H1 (cell line): Measurements from ENCODE around the gene ALLC.

Source experiments
- BACH1 ChIP-seq: IDR thresholded peaks from 2 replicates; pipeline ENCODE4 v1.6.1; 2012; ENCODE audit warnings: low read length, improper control_type of control experiment
- HDAC2 ChIP-seq, 2 experiments: fragments of 300-600 bp in 1 of 2; sonication (generic) in 1 of 2; IDR thresholded peaks; 2 replicates each; pipeline ENCODE4 v1.6.1; 2011 to 2012; ENCODE audit warnings: low read depth in 2 of 2, low read length in 2 of 2, mild to moderate bottlenecking in 2 of 2, moderate library complexity in 2 of 2, borderline replicate concordance in 1 of 2, inconsistent platforms in 1 of 2
- JUN ChIP-seq: IDR thresholded peaks from 2 replicates; pipeline ENCODE4 v1.6.1; 2011; ENCODE audit warnings: low read depth, mild to moderate bottlenecking, improper control_type of control experiment, low read length
- JUND ChIP-seq: IDR thresholded peaks from 2 replicates; pipeline ENCODE4 v1.6.1; 2011; ENCODE audit warnings: mild to moderate bottlenecking, improper control_type of control experiment, low read length
- ZNF274 ChIP-seq: IDR thresholded peaks from 2 replicates; pipeline ENCODE4 v1.7.0; 2012; ENCODE audit warnings: low read length, borderline replicate concordance; ENCODE audit errors: extremely low read depth
- TF ChIP-seq, protein P1 (sequence below): IDR thresholded peaks from 2 replicates; pipeline ENCODE4 v1.6.1; 2011; ENCODE audit warnings: low read length, improper control_type of control experiment

DNA sequence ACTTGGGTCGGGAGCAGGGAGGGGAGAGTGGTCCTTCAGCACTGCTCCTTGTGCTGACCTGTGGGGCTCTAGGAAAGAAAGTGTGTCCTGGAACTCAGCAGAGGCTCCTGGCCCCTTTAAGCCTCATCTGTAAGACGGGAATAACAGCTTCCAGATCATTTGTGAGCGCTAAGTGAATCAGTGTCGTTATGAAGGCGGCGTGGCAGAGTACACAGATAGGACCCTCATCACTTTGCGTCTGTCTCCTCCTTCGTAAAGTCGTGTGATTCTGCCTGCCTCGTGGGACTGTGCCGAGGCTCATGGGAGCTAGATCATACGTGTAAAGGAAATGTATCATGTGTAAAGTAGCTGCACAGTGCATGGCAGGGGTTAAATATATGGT is 44.5 kb upstream of the ALLC start:
- TF ChIP-seq HDAC2 (IDR thresholded peaks at IDR 0.05; ENCODE audit: borderline replicate concordance in 1 of 2, low read depth in 2 of 2, low read length in 2 of 2) (no peak), BACH1 (no peak), ZNF274 (no peak), JUN (no peak), JUND (no peak)
- TF ChIP-seq, protein P1, sequence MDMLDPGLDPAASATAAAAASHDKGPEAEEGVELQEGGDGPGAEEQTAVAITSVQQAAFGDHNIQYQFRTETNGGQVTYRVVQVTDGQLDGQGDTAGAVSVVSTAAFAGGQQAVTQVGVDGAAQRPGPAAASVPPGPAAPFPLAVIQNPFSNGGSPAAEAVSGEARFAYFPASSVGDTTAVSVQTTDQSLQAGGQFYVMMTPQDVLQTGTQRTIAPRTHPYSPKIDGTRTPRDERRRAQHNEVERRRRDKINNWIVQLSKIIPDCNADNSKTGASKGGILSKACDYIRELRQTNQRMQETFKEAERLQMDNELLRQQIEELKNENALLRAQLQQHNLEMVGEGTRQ: no peak
